HepG2 (cell line): ENCODE data around the gene GRB2. TPM values are rescaled to one million over a fixed set of nuclear protein-coding genes. Genes with fewer than 3 reads are reported as not detected.

Experiments used
- ATF7-NPFF ChIP-seq: sonication (generic); formaldehyde crosslinking; IDR thresholded peaks from 2 replicates; pipeline ENCODE4 v1.8.1; 2023; ENCODE audit warnings: mild to moderate bottlenecking, low read depth, missing genetic modification reagents, moderate library complexity
- BRD4 ChIP-seq: sonication (generic); formaldehyde crosslinking; IDR thresholded peaks from 2 replicates; pipeline ENCODE4 v1.4.0; 2020; ENCODE audit warnings: missing genetic modification reagents
- CHCHD3 ChIP-seq: sonication (generic); formaldehyde crosslinking; IDR thresholded peaks from 2 replicates; pipeline ENCODE4 v1.8.0; 2022; ENCODE audit warnings: mild to moderate bottlenecking, missing genetic modification reagents, moderate library complexity
- FOXC1 ChIP-seq: sonication (generic); formaldehyde crosslinking; IDR thresholded peaks from 2 replicates; pipeline ENCODE4 v1.8.0; 2022; ENCODE audit warnings: mild to moderate bottlenecking, missing genetic modification reagents, borderline replicate concordance
- FOXM1 ChIP-seq: sonication (generic); formaldehyde crosslinking; IDR thresholded peaks from 2 replicates; pipeline ENCODE4 v1.5.0; 2020; ENCODE audit warnings: missing genetic modification reagents
- KLF16 ChIP-seq, 2 experiments: sonication (generic) in 1 of 2; formaldehyde crosslinking in 1 of 2; IDR thresholded peaks; 2 replicates each; pipeline versions ENCODE4 v1.6.1 to v1.8.0; 2016 to 2023; ENCODE audit warnings: missing genetic modification reagents in 2 of 2, missing compliant biosample characterization in 1 of 2
- MTF2 ChIP-seq: sonication (generic); formaldehyde crosslinking; IDR thresholded peaks from 2 replicates; pipeline ENCODE4 v1.5.0; 2020; ENCODE audit warnings: missing genetic modification reagents, borderline replicate concordance
- PATZ1 ChIP-seq: sonication (generic); formaldehyde crosslinking; IDR thresholded peaks from 2 replicates; pipeline ENCODE4 v1.4.0; 2020; ENCODE audit warnings: missing genetic modification reagents
- PBX2 ChIP-seq: IDR thresholded peaks from 2 replicates; pipeline ENCODE4 v1.6.1; 2016; ENCODE audit warnings: control low read depth
- PRDM4 ChIP-seq: sonication (generic); formaldehyde crosslinking; IDR thresholded peaks from 2 replicates; pipeline ENCODE4 v1.9.0; 2021; ENCODE audit warnings: missing genetic modification reagents, borderline replicate concordance
- TFDP2 ChIP-seq: sonication (generic); formaldehyde crosslinking; IDR thresholded peaks from 2 replicates; pipeline ENCODE4 v1.4.0; 2020; ENCODE audit warnings: missing genetic modification reagents
- USF2 ChIP-seq, 2 experiments: sonication (generic) in 1 of 2; formaldehyde crosslinking in 1 of 2; IDR thresholded peaks; 2 replicates each; pipeline versions ENCODE4 v1.5.1 to v1.6.1; 2011 to 2020; ENCODE audit warnings: borderline replicate concordance in 1 of 2, low read depth in 1 of 2, low read length in 1 of 2, mild to moderate bottlenecking in 1 of 2, missing genetic modification reagents in 1 of 2, moderate library complexity in 1 of 2
- ZBTB33 ChIP-seq: sonication (generic); formaldehyde crosslinking; IDR thresholded peaks from 2 replicates; pipeline ENCODE4 v1.4.0; 2020; ENCODE audit warnings: missing genetic modification reagents
- ZNF260 ChIP-seq: sonication (generic); formaldehyde crosslinking; IDR thresholded peaks from 2 replicates; pipeline ENCODE4 v1.4.0; 2020; ENCODE audit warnings: missing genetic modification reagents, low read depth, mild to moderate bottlenecking, borderline replicate concordance
- ZNF616 ChIP-seq: sonication (generic); formaldehyde crosslinking; IDR thresholded peaks from 2 replicates; pipeline ENCODE4 v1.5.0; 2020; ENCODE audit warnings: low read depth, mild to moderate bottlenecking, missing genetic modification reagents
- polyA plus RNA-seq, 8 experiments: library from polyadenylated mRNA; depleted of rRNA in 3 of 8; stranded (reverse) in 7 of 8; unstranded in 1 of 8; fragments of >200 nt; fragmentation: Illumina TruSeq in 4 of 8; extraction: Trizol in 4 of 8; gene quantifications; 2 replicates each; pipeline versions ENCODE4 v1.2.1 to v1.2.3, GENCODE V29; 2011 to 2016; ENCODE audit warnings: low read depth in 4 of 8, missing spikeins in 1 of 8, mixed read lengths in 1 of 8; ENCODE audit not compliant: insufficient read depth in 1 of 8
- total RNA-seq, 5 experiments: library from RNA; depleted of rRNA; stranded (reverse); fragments of >200 nt; fragmentation: Illumina TruSeq; extraction: Trizol; gene quantifications; 2 replicates each; pipeline ENCODE4 v1.2.3, GENCODE V29; 2016; ENCODE audit warnings: low read depth in 1 of 5

GRB2 gene
- total and polyA plus RNA-seq, 2 of the 13 experiments (the other 11 are each of a cell fraction or from before 2014, with no cell fraction given) = 84.6 to 92.3 TPM

- no peak for TF ChIP-seq FOXM1 (CRISPR knock-in tag)
- no peak for TF ChIP-seq MTF2 (CRISPR knock-in tag)
- TF ChIP-seq USF2 (IDR thresholded peaks at IDR 0.05; ENCODE audit: low read depth, low read length) = 0 out of 2 replicates have a peak, but pooled peaks have one; percentile 9
- no peak for TF ChIP-seq USF2 (CRISPR knock-in tag; IDR thresholded peaks at IDR 0.05; ENCODE audit: borderline replicate concordance)
- peak; percentile 29; the same call in 1 of the 2 replicates for TF ChIP-seq TFDP2 (CRISPR knock-in tag)
- 0 out of 2 replicates have a peak, but pooled peaks have one; percentile 82 for TF ChIP-seq FOXC1 (CRISPR knock-in tag)
- TF ChIP-seq CHCHD3 (CRISPR knock-in tag) = no peak
- peak in 1 of 2 experiments; percentile 69; a peak in 2 of 4 replicates for TF ChIP-seq KLF16 (CRISPR knock-in tag; IDR thresholded peaks at IDR 0.05)
- TF ChIP-seq ZBTB33 (CRISPR knock-in tag) = peak; percentile 34; the same call in 1 of the 2 replicates
- TF ChIP-seq BRD4 (CRISPR knock-in tag) = no peak
- peak; percentile 99 for TF ChIP-seq PATZ1 (CRISPR knock-in tag)
- peak; percentile 99 for TF ChIP-seq PBX2 (CRISPR knock-in tag)
- TF ChIP-seq ZNF616 (CRISPR knock-in tag) = peak; percentile 82; the same call in 1 of the 2 replicates
- no peak for TF ChIP-seq PRDM4 (CRISPR knock-in tag)
- TF ChIP-seq ATF7-NPFF (CRISPR knock-in tag) = no peak
- TF ChIP-seq ZNF260 (CRISPR knock-in tag) = no peak
Observed at GRCh38 chr17:75393523-75394331, 11.8 kb downstream of the GRB2 start (continued).
